ENCODE data around the gene KCNS1.

DNA sequence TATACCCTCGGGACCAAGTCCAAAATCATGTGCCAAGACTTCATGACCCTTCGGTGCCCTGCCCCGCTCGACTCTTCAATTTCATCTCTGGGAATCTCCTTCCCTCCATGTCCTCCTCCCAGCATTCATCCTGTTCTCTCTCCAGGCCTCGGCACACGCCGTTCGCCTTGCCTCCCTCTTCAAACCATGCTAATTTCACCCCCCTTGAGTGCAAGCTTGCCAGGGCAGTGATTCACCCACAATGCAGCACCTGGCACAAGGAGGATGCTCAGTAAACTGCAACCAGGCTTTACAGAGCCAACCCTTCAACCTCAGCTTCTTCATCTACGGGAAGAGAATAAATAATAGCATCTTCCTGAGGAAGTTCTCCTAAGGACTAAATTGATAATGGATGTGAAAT is 4.1 kb downstream of the KCNS1 start:
- no peak for TF ChIP-seq EP300 (IDR thresholded peaks at IDR 0.05)
- TF ChIP-seq, protein P1, sequence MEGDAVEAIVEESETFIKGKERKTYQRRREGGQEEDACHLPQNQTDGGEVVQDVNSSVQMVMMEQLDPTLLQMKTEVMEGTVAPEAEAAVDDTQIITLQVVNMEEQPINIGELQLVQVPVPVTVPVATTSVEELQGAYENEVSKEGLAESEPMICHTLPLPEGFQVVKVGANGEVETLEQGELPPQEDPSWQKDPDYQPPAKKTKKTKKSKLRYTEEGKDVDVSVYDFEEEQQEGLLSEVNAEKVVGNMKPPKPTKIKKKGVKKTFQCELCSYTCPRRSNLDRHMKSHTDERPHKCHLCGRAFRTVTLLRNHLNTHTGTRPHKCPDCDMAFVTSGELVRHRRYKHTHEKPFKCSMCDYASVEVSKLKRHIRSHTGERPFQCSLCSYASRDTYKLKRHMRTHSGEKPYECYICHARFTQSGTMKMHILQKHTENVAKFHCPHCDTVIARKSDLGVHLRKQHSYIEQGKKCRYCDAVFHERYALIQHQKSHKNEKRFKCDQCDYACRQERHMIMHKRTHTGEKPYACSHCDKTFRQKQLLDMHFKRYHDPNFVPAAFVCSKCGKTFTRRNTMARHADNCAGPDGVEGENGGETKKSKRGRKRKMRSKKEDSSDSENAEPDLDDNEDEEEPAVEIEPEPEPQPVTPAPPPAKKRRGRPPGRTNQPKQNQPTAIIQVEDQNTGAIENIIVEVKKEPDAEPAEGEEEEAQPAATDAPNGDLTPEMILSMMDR (IDR thresholded peaks at IDR 0.05): no peak
- TF ChIP-seq POLR2AphosphoS5 (IDR thresholded peaks at IDR 0.05): no peak
- TF ChIP-seq POLR2A (IDR thresholded peaks at IDR 0.05): no peak

Measured in suprapubic skin (tissue), 4 donors.